Ovary (tissue), 3 donors: ENCODE results near the gene TXNL1.

ENCODE experiments used
- CTCF ChIP-seq, 3 donors: fragments of 450-650 bp in 2 of 3; fragments of 200-600 bp in 1 of 3; IDR thresholded peaks; one replicate each; pipeline versions ENCODE4 v1.5.1 to v1.8.0; 2016 to 2022; ENCODE audit warnings: antibody characterized with exemption in 3 of 3, mild to moderate bottlenecking in 1 of 3
- EP300 ChIP-seq: sonication (generic); formaldehyde crosslinking; IDR thresholded peaks from one replicate; pipeline ENCODE4 v1.6.1; 2017; ENCODE audit warnings: antibody characterized with exemption
- donor health status: DM: no; HTN: no; CAD: no.

- TF ChIP-seq CTCF (IDR thresholded peaks at IDR 0.05) (no peak), EP300 (no peak)
Measured at GRCh38 chr18:56637711-56638231, 621 bp downstream of the TXNL1 start.
